GM18508 (cell line): ENCODE results near the gene PAPOLG.
"Not testable (repeated sequence)": the region's sequence is repeated elsewhere in the genome, so short reads cannot be mapped to it uniquely, and the experiment has no call there.

Source experiments
- ATAC-seq: cut with Tn5 transposase; IDR thresholded peaks from one replicate; pipeline ENCODE4 v1.9.1; 2021; ENCODE audit warnings: moderate number of reproducible peaks; ENCODE audit not compliant: insufficient read depth, unreplicated experiment

PAPOLG gene

DNA sequence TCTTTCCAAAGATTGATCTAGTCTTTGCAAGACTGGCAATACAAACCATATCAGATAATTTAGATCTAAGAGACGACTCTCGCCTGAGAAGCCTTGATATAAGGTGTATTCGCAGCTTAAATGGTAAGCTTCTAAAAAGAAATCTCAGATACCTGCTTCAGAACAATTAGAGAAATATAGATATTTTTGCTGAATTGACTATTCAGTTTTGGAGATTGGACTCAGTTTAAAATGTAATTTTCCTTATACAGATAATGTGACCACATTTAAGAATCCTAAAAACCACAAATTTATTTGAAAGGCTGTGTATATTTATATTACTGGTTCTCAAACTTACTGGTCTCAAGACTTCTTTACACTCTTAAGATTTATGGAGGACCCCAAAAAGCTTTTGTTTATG, 15.4 kb downstream of the PAPOLG start:
- ATAC-seq, result no peak

DNA sequence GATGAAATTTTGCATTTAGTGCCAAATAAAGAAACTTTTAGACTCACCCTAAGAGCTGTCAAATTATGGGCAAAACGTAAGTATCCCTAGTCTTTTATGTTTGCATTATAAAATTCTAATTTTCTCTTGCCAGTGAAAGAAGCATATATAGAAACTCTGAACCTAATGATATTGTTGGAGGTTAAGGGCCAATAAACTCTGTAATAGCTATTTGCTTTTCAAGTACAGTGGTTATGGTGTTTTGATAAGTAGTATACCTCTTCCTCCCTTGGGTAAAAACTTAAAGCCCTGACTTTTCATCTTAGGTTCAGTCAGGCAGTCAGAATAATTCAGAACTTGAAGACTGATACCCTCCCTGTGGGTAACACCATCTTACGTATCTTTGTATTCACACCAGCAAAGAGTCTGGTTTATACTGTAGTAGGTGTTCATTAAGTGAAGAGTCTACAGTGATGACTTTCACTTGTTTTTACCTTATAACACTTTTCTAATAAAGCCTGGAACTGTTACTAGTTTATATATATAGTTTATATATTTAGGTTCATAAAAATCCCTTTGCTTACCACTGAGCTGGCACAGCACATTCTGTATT, 19.1 kb downstream of the PAPOLG start:
- ATAC-seq, result no peak

DNA sequence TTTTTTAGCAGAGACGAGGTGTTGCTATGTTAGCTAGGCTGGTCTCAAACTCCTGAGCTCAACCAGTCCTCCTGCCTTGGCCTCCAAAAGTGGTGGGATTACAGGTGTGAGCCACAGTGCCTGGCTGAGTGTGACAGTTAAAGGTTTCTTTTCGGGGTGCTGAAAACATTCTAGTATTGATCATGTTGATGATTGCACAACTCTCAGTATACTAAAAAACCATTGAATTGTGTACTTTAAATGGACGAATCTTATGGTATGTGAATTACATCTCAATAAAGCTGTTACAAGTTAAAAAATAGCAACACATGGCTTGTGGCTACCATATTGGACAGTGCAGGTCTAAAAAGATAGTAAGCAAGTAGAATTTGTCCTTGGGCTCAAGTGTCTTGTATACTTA, 22.3 kb downstream of the PAPOLG start:
- no peak for ATAC-seq

DNA sequence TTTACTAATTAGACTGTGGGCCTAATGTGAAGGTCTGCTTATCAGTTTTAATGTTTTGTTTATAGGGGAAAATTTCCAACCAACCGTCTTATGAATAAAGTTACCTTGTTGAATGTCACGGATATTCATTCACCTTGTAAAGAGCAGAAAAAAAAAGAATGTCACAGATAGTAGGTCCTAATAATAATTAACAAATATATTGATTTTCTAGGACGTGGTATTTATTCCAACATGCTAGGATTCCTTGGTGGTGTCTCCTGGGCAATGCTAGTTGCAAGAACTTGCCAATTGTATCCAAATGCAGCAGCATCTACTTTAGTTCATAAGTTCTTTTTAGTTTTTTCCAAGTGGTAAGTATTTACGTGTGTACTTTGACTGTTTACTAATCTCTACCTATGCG, 23.4 kb downstream of the PAPOLG start:
- ATAC-seq, result no peak

DNA sequence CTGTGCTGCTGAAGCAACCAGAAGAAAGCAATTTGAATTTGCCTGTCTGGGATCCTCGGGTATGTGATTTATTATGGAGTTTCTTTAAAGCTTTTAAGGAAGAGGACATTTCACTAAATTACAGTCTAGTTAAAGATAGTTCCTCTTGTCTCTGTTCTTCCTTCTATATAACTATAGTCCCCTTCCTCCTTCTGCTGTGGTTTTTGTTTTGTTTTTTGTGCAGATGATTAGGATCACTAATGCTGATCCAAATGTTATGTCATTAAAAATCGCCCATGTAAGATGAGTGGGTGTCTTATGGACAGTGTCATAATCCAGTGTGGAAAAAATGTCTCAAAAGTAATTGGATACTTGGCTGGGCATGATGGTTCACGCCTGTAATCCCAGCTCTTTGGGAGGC, 24.7 kb downstream of the PAPOLG start:
- ATAC-seq, result no peak

DNA sequence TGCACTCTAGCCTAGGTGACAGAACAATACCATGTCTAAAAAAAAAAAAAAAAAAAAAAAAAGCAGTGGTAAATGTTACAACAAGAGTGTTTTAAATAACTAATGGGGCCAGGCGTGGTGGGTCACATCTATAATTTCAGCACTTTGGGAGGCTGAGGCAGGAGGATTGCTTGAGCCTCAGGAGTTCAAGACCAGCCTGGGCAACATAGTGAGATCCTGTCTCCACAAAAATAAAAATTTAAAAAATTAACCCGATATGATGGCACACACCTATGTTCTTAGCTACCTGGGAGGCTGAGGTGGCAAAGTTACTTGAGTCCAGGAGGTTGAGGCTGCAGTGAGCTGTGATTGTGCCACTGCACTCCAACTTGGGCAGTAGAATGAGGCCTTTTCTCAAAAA, 37.1 kb downstream of the PAPOLG start:
- ATAC-seq, result no peak

DNA sequence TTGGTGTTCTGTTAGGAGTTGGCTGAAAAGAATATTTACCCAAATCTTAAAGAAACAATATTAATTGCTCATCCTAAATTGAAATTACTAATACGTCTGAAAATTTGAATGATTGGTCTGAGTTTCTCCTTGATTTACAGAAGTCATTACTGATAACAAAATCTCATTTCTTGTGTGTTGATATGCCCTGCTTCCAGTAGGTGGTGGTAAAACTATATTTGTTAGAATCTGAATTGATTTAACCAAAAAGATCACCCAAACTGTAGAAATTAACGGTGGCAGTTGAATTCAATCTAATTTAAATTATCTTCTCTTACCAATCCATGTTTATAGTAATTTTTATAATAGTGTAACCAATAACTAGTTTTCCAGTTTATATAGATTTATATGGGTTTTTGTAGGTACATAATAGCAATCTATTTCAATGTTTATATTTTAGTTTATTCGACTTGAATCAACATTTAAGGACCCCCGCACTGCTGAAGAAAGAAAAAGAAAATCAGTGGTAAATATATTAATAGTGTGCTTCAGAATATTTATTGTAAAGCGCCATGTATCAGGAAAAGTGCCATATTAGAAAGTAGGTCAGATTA, 38.3 kb downstream of the PAPOLG start:
- no peak for ATAC-seq

DNA sequence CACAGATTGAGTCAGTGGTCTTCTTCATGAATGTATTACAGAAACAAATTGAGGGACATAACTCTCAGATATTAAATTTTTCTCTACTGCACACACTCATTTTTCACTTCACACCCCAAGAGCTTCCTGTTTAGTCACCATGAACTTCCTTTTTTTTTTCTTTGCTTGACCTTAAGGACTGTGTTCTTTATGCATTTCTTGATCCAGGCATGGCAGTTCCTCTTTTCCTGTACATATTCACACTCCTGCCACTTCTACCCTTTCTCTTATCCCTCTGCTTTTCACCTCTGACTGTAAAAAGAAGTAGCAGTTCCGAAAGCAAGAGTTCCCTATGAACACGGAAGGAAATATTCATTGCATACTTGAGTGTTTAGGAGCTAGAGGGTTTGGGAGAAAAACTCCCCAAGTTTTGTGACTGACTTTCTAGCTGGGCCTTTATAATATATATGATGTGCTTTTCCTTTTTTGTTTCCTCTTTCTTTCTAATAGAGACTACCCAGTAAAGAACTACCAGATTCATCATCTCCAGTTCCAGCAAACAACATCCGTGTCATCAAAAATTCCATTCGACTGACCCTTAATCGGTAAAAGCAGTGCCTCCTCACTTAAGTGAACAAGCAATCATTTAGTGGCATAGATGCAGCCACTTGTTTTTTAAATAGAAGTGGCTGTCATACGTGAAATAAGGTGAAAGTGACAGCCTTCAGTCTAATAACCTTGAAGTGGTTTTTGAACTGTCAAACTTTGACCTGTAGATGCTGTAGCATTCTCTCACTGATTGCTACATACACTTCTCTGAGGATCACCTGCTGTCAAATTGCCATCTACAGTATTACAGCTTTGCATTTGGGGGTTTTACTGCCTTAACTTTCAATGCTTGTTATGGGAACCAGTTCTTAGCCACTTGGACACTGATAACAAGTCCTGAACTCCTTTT, 40.8 kb downstream of the PAPOLG start:
- peak; percentile 51 for ATAC-seq

DNA sequence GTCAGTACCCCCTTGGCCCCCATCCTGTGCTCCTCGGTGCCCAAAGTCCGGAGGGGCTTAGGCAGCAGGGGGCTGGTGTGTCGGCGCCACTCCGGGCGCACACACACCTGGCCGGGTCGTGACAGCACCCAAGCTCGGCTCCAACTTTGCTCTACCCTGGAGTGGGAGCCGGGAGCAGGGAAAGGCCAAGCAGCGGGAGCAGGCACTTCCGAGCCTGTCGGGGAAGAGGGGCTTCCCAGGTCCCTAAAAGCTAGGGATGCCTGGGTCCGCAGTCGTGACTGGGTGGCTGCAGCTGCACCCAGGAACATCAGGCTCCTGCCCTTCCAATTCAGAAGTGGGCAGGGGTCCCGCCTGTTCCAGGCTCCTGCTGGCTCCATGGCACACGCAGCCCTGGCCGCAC, 48.4 kb downstream of the PAPOLG start:
- ATAC-seq, result no peak

DNA sequence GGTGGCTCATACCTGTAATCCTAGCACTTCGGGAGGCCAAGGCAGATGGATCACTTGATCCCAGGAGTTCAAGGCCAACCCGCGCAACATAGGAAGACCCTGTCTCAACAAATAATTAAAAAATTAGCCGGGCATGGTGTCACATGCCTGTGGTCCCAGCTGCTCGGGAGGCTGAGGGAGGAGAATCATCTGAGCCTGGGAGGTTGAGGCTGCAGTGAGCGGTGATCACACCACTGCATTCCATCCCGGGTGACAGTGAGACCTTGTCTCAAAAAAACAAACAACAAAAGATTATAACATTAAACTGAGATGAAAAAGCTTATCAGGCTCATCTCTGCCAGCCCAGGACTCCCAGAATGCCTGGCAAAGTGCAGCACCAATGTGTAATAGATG, 50.5 kb downstream of the PAPOLG start:
- ATAC-seq, result no peak

DNA sequence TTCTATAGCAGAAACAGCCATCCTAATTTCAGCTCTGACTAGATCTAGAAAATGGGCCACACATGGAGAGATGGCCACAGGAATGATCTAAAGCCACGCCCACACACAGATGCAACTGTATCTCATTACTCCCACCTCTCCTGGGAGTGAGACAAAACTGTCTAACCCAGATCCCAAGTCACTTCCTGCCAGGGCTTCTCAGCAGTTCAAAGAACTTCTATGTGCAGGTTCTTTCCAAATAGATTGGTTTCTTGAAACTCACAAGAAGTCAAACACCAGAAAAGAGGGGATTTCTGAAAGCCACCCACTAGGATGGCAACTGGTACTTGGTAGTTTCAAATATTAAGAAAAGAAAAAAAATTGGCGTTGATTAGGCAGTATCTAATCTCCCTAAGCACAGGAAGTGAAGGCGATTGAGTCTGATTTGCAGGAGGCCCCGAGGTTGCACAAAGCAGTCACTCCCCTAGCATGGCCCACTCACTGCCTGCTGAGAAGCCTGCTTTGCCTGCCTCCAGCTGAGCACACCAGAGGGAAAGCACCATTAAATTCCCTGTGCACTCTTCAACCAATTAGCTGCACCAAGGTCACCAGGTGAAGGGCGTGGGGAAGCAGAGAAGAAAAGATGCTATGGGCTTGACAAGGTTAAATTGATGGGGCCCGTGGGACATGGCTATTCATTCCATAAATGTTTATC, 51.1 kb downstream of the PAPOLG start:
- ATAC-seq, result peak; percentile 81

DNA sequence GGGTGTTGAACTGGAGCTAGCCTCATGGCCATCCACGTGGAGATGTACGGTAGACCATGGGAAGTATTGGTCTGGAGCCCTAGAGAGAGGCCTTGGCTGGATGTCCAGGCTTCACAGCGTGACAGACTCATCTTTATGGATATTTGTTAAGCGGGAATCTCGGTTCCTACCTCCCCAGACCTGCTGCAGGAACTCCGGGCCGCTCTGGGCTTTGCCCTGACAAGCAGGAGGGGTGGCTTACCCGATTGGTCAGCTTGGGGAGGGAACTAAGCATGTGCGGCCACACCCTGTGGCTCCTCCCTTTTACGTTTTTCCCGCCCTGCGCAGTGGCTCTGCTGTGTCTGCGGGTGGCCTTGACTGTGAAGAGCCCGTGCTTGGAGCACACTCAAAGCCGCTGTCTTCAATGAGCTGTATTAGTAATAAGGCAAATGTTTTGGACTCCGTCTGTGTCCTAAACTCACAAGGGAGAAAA, 52.3 kb downstream of the PAPOLG start:
- ATAC-seq, result no peak

DNA sequence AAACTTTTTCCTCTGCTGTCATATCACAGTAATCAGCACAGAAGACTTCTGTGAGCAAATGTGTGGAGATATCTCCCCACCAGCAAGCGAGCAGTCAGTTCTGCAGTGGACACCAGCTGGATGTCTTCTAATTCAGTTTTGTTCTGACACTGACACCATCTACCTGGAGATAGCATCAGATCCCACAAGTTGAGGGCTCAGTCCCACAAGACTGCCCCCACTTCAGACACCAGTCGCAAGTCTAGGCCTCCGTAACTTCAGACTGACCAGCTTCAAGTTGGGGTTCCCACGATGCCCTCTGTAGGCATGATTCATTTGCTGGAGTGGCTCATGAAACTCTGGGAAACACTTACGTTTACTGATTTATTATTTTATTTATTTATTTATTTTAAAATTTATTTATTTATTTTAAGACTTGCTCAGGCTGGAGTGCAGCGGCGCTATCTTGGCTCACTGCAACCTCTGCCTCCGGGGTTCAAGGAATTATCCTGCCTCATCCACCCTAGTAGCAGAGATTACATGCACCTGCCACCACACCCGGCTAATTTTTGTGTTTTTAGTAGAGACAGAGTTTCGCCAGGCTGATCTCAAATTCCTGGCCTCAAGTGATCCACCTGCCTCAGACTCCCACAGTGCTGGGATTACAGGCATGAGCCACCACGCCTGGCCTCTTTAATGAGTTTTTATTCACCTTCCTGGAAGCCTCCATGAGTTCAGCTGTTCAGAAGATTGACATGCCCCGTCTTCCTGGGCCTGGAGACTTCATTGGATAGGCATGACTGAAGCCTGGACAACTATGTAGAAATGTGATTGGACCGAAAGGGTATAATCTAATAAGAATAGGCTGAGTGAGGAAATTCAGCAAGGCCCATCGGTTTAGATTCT, 55.7 kb downstream of the PAPOLG start:
- no peak for ATAC-seq

DNA sequence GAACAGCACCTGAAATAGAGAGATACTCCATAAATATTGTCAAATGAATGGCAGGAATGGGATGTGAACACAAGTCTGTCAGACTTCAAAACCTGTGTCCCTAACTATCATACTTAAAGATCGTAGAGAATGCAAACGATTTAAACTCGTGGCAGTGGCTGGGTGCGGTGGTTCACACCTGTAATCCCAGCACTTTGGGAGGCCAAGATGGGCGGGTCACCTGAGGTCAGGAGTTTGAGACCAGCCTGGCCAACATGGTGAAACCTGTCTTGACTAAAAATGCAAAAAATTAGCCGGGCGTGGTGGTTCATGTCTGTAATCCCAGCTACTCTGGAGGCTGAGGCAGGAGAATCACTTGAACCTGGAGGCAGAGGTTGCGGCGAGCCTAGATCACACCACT, 61.1 kb downstream of the PAPOLG start:
- not testable (repeated sequence) for ATAC-seq

DNA sequence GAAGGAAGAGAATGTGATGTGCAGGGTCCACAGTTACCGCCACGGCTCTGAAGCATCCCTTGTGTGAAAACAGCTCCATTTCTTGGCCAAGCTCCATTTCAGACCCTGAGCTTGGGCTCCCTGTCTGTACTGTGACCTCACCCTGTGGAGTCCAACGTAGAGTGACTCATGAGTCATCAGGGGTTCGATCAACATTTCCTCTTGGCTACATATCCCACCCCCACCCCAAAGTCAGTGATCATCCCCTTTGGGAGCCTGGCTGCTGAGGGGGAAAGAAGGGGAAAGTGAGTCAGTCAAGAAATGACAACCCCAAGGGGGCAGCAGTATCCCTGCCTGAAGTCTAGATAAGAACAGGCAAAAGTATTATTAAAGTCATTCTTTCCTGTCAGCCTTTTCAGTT, 62.2 kb downstream of the PAPOLG start:
- no peak for ATAC-seq

DNA sequence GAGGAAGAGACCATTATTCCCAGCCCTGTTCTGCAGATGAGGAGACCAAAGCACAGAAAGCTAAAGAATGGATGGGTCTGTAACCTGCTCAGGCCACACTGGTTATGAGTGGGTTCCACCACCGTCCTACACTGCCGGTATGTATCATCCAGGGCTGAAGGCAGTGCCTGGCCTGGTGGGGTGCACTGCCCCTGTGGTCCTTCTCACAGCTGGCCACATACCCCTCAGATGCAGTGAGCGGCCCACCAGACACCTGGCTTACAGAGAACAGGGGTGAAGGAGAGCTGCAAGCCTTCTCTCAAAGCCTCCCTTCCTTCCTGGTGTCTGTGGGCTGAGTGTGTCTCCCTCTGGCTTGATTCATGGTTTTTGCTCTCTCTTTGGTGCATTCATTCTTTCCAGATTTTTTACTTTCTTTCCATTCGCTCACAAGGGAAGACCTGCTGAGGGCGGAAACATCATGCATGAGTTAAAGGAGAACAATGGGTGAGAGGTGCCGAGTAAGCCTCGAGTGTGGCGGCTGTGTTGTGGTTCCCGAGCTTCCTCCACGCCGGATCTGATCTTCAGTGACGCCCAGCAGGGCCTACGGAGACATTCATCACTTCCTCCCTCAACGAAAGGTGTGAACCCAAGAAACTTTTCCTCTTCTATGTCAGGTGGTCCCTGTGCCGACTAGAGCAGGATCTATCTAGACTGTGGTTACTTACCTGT, 63.2 kb downstream of the PAPOLG start:
- ATAC-seq, result no peak

DNA sequence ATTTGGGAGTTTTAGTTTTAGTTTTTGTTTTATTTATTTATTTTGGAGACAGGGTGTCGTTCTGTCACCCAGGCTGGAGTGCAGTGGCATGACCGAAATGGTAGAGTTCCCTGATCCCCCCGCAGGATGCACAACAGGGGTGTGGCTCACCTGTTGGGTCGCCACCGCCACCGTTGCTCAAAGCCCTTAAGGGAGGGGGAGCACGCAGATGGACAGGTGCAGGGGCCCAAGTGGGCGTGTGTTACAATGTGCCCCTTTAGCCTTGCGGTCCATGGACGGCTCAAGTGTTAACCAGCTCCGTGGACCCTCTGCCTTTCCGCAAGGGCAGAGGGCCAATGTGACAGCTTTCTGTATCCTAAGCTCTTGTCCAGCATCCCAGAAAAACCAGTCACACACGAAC, 63.9 kb downstream of the PAPOLG start:
- no peak for ATAC-seq

DNA sequence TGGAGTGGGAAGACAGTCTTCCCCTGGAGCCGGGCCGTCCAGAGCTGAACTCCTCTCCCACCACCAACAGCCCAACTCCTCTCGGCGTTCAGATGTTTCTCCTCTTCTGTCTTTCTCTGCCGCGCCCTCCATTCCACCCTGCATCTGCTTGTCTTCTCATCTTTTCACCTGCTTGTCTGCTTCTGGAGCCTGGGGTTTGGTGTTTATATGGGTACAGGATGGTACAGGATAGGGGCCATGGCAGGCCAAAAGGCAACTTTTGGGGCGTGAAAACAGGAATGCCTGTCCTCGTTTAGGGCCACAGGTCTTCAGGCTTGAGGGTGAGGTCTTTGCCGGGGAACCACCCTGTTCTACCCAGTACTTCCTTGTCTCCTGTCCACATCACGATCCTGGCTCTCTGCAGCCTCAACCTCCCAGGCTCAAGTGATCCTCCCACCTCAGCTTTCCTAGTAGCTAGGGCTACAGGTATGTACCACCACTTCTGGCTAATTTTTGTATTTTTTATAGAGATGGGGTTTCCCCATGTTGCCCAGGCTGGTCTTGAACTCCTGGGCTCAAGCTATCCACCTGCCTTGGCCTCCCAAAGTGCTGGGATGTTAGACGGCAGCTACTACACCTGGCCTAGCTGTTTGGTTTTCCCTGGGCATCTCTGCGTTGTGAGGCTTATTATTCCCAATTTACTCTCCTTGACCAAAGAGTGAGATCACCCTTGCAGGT, 64.5 kb downstream of the PAPOLG start:
- ATAC-seq, result no peak

DNA sequence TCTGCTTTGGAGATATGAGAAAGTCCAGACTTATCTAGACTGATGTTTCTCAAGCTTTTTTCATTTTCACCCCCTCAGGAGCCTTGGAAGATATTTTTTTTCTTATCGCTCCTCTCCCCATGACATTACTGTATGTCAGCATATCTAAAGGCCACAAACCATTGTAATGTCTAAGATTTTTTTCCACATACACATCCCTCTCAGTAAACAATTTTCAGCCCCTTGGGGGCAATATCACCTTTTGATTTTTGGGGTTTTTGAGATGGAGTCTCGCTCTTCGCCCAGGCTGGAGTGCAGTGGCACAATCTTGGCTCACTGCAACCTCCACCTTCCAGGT, 65.0 kb downstream of the PAPOLG start:
- no peak for ATAC-seq
